ENCODE measurements around the gene NHLRC3. TPM values are rescaled to one million over a fixed set of nuclear protein-coding genes. Genes with fewer than 3 reads are reported as not detected.

The NHLRC3 gene, protein sequence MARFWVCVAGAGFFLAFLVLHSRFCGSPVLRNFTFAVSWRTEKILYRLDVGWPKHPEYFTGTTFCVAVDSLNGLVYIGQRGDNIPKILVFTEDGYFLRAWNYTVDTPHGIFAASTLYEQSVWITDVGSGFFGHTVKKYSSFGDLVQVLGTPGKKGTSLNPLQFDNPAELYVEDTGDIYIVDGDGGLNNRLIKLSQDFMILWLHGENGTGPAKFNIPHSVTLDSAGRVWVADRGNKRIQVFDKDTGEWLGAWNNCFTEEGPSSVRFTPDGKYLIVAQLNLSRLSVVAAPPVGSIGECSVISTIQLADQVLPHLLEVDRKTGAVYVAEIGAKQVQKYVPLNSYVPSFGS
- total RNA-seq (21.6 and 24.3 TPM in 2 replicates), polyA plus RNA-seq (7.5 and 9.8 TPM in 2 replicates), polyA minus RNA-seq (ENCODE audit: low replicate concordance) (0.51 and 3.0 TPM in 2 replicates)
- polyA plus RNA-seq (2012) = 7.2 TPM in 2 replicates

DNA sequence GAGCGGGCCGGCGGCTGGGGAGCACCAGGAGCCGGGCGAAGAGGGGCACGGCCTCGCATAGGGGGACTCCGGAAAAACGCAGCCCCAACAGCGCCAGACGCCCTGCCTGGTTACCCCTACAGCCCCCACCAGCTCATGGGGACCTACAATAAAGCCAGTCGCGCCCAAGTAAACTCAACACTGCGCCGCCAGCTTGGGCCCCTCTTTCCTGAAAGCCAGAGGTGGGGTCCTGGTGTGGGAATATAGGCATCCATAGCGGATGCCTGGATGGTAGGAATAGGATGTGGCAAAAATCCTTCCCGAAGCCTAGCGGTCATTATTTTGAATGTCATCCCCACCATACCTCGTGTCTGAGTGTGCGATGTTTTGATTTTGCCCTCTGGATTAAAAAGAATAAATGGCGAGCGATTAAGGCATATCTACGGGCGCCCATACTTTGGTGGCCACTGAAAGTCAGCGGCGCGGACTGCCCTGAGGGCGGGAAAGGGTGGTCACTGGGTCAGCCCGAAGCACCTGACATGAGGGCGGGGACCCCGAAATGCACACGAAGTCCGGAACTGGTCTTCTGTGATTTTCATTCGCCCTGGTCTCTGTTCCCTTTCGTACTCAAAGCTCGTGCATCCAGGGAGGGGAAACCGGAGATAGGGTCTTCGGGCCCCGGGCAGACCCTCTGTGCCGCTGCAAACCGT is at the start of gene NHLRC3, which contains the start of gene PROSER1:
TSS of gene NHLRC3 (plus strand) at position 577 of the 689 bp plus-strand sequence. CDS start 184 bp downstream, outside the sequence.
TSS of gene PROSER1 (minus strand) at position 210 of the 689 bp plus-strand sequence. CDS start 847 bp downstream, outside the sequence.
- Histone ChIP-seq H3K9me3 (ENCODE audit: control insufficient read depth, insufficient read depth, low read depth, low read length) (no peaks in the 10 kb centered on the region), H3K4me1 (ENCODE audit: control insufficient read depth, extremely low read depth, insufficient read depth, low read length) (no peaks in the 10 kb centered on the region), H3K79me2 (ENCODE audit: control insufficient read depth, insufficient read depth, low read length) (peaks cover 47% of the 10 kb centered on the region), H3K4me3 (replicated peaks in 1 of 4; ENCODE audit: control extremely low read depth in 1 of 4, insufficient read depth in 1 of 4, low read depth in 3 of 4, low read length in 4 of 4) (peak within 1 kb of the TSS; percentile 89 to 99 (median 96)), H3K4me2 (ENCODE audit: extremely low read depth, insufficient read depth, low read length) (peak within 1 kb of the TSS; percentile 97), H3K27ac (ENCODE audit: insufficient read depth, low read length) (peak within 1 kb of the TSS; percentile 84), H2AFZ (ENCODE audit: low read length) (peak within 1 kb of the TSS; percentile 98), H3K27me3 (ENCODE audit: control insufficient read depth, insufficient read depth, low read length) (no peaks in the 10 kb centered on the region), H3K9ac (ENCODE audit: insufficient read depth, low read length) (peak within 1 kb of the TSS; percentile 85), H4K20me1 (ENCODE audit: control insufficient read depth, extremely low read depth, insufficient read depth, low read length) (no peaks in the 10 kb centered on the region), H3K36me3 (ENCODE audit: control insufficient read depth, insufficient read depth, low read length) (no peaks in the 10 kb centered on the region)
- DNase-seq (ENCODE audit: low read depth in 2 of 2) = peak; percentile 92 to 96
- no peak for TF ChIP-seq EZH2 (IDR thresholded peaks at IDR 0.05; ENCODE audit: low read length, missing control alignments)
- no peak for TF ChIP-seq CTCF (conservative IDR thresholded peaks at IDR 0.05 in 1 of 2, IDR thresholded peaks at IDR 0.05 in 1 of 2; ENCODE audit: low read depth in 1 of 2, low read length in 2 of 2)

DNA sequence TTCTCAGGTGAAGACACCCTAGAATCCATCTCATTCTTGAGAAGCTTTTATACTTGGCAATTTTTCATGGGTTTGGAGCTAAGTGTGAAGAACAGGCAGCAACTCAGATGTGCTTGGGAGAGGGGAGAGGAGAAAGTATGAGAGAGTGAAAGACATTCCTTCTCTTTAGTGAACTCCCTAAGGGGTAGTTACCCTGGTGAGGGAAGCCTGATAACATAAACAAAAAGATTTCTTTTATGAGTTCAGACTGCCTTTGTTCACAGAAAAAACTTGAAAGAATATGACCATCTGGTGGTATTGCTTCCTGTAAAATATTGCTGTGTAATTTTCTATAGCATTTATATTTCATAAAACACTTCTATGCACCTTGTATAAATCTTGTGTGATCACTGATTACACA is 47.6 kb upstream of the NHLRC3 start, which contains the start of gene STOML3:
TSS of gene STOML3 (minus strand) at position 139 of the 400 bp plus-strand sequence. CDS start at position 29, 110 bp downstream.
- Histone ChIP-seq H3K27ac (ENCODE audit: insufficient read depth, low read length) (no peak within 1 kb of the TSS), H2AFZ (ENCODE audit: low read length) (no peak within 1 kb of the TSS), H3K79me2 (ENCODE audit: control insufficient read depth, insufficient read depth, low read length) (no peaks in the 10 kb centered on the region), H3K4me2 (ENCODE audit: extremely low read depth, insufficient read depth, low read length) (no peak within 1 kb of the TSS), H4K20me1 (ENCODE audit: control insufficient read depth, extremely low read depth, insufficient read depth, low read length) (no peaks in the 10 kb centered on the region), H3K9me3 (ENCODE audit: control insufficient read depth, insufficient read depth, low read depth, low read length) (no peaks in the 10 kb centered on the region), H3K9ac (ENCODE audit: insufficient read depth, low read length) (no peak within 1 kb of the TSS), H3K36me3 (ENCODE audit: control insufficient read depth, insufficient read depth, low read length) (no peaks in the 10 kb centered on the region), H3K4me3 (replicated peaks in 1 of 4; ENCODE audit: control extremely low read depth in 1 of 4, insufficient read depth in 1 of 4, low read depth in 3 of 4, low read length in 4 of 4) (no peak within 1 kb of the TSS), H3K4me1 (ENCODE audit: control insufficient read depth, extremely low read depth, insufficient read depth, low read length) (no peaks in the 10 kb centered on the region), H3K27me3 (ENCODE audit: control insufficient read depth, insufficient read depth, low read length) (no peaks in the 10 kb centered on the region)
- TF ChIP-seq EZH2 (IDR thresholded peaks at IDR 0.05; ENCODE audit: low read length, missing control alignments) = no peak
- no peak for TF ChIP-seq CTCF (conservative IDR thresholded peaks at IDR 0.05 in 1 of 2, IDR thresholded peaks at IDR 0.05 in 1 of 2; ENCODE audit: low read depth in 1 of 2, low read length in 2 of 2)
- no peak for DNase-seq (ENCODE audit: low read depth in 2 of 2)

GRCh38 chr13:38993381-38993780 is 44.9 kb upstream of the NHLRC3 start:
- Histone ChIP-seq H3K36me3 (ENCODE audit: control insufficient read depth, insufficient read depth, low read length) (no peaks in the 10 kb centered on the region), H3K9ac (ENCODE audit: insufficient read depth, low read length) (no peak overlapping the region), H2AFZ (ENCODE audit: low read length) (no peak overlapping the region), H3K4me2 (ENCODE audit: extremely low read depth, insufficient read depth, low read length) (no peak overlapping the region), H3K4me3 (replicated peaks in 1 of 4; ENCODE audit: control extremely low read depth in 1 of 4, insufficient read depth in 1 of 4, low read depth in 3 of 4, low read length in 4 of 4) (no peak overlapping the region), H3K9me3 (ENCODE audit: control insufficient read depth, insufficient read depth, low read depth, low read length) (no peaks in the 10 kb centered on the region), H3K27ac (ENCODE audit: insufficient read depth, low read length) (no peak overlapping the region), H3K27me3 (ENCODE audit: control insufficient read depth, insufficient read depth, low read length) (no peaks in the 10 kb centered on the region), H3K79me2 (ENCODE audit: control insufficient read depth, insufficient read depth, low read length) (no peaks in the 10 kb centered on the region), H4K20me1 (ENCODE audit: control insufficient read depth, extremely low read depth, insufficient read depth, low read length) (no peaks in the 10 kb centered on the region), H3K4me1 (ENCODE audit: control insufficient read depth, extremely low read depth, insufficient read depth, low read length) (no peaks in the 10 kb centered on the region)
- DNase-seq (ENCODE audit: low read depth in 2 of 2) = no peak
- TF ChIP-seq EZH2 (IDR thresholded peaks at IDR 0.05; ENCODE audit: low read length, missing control alignments) (no peak), CTCF (conservative IDR thresholded peaks at IDR 0.05 in 1 of 2, IDR thresholded peaks at IDR 0.05 in 1 of 2; ENCODE audit: low read depth in 1 of 2, low read length in 2 of 2) (no peak)

Data from fibroblast of lung (primary cell).